SIG-M5 treated with dmso at 0.1 percent for 504 hours (cell line): ENCODE results near the gene SH3GL1.

Source experiments
- DNase-seq: peaks from one replicate; lab custom pipeline; 2025; ENCODE audit not compliant: unreplicated experiment; lab: John Stamatoyannopoulos, UW

SH3GL1 gene

GRCh38 chr19:4431808-4432674, 31.7 kb upstream of the SH3GL1 start:
- peak; percentile 42 for DNase-seq

GRCh38 chr19:4431296-4431695, 30.9 kb upstream of the SH3GL1 start:
- DNase-seq: no peak

DNA sequence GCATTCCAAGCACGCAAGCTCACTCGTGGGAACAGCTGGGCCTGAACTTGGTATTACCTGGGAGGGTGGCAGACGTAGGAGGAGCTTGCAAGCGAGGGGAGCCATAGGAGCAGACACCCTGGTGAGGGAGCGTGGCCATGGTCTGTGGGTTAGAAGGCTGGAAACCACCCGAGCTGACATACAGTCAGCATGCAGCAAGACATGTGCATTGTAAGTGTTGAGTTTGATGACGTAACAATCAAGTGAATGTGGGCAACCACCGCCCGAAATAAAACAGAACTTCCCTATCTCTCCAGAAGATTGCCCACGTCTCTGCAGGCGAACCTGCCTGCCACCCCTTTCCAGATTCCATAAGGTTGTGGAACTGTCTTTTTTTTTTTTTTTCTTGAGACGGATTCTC, 30.4 kb upstream of the SH3GL1 start:
- DNase-seq: peak; percentile 69

- no peak for DNase-seq
Measured at GRCh38 chr19:4429771-4430171, 29.4 kb upstream of the SH3GL1 start.

DNA sequence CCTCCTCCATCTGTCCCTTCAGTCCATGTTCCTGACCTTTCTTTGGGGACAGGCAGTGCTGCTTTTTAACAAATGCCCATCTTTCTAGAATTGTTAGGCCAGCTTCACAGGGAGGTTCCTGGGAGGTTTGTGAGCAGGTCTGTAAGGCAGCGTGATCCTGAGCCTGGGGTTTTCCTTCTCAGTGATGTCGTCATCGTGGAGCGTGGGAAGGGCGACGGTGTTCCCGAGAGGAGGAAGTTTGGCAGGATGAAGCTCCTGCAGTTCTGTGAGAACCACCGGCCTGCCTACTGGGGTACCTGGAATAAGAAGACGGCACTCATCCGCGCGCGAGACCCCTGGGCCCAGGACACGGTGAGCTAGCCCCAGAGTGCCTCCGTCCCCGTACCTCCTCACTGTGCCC, 28.9 kb upstream of the SH3GL1 start:
- no peak for DNase-seq

DNA sequence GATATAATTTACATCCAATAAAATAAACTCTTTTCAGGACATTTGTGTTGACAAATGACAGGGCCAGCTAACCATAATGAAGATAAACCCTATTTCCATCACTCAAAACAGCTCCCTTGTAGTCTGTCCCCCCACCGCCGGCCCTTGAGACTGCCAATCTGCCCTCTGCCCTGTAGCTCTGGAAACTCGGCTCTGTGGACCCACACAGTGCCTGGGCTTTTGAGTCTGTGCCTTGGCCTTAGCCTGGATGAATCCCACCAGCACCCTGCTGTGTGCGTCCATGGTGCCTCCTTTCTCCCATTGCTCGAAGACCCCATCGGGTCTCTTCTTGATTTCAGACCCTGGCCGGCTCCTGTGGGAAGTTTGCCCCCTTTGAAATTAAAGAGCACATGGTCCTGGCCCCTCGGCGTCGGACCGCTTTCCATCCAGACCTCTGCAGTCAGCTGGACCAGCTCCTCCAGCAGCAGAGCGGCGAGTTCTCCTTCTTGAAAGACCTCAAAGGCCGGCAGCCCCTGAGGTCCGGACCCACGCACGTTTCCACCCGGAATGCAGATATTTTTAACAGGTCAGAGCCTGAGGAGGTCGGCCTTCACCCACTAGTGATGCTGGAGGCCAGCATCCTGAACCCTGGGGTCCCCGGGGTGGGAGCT, 28.1 kb upstream of the SH3GL1 start:
- no peak for DNase-seq

- DNase-seq: no peak
Measured at GRCh38 chr19:4425537-4425936, 25.2 kb upstream of the SH3GL1 start.

- DNase-seq: no peak
Measured at GRCh38 chr19:4423416-4424126, 23.2 kb upstream of the SH3GL1 start.

DNA sequence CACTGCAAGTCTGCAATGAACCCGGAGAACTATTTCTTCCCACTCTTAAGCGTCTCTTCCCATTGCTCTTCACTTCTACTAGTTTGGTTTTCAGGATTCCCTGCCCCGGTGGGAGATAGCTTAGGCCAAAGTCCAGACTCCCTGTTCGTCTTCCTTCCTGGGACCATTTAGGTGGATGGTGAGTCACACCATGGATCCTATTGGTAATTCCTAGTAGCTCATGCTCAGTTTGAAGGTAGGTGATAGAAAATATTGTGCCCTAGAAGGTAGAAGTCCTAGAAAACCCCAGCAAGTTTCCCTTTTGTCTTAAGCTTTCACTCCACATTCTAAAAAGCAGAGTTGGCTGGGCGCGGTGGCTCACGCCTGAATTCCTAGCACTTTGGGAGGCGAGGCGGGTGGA, 15.9 kb upstream of the SH3GL1 start:
- no peak for DNase-seq

DNA sequence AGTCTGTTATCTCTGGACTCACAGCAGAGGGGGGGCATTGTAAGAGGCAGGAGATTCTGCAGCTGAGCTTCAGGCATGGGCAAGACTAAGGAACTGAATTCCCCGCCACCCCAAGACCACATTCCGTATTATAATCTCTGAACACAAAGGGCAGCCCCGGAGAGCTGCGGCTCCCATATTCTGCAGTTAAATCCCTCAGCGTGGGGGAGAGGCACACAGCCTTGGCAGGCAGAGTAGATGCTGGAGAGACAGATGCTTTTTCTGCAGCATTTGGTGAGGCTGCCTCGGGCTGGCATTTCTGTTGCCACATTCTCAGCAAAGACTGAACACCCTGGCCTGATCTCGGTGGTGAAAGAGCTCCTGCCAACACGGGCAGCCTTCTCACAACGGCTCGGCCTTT, 15.0 kb upstream of the SH3GL1 start:
- DNase-seq: no peak

GRCh38 chr19:4414800-4415321, 14.5 kb upstream of the SH3GL1 start:
- no peak for DNase-seq

DNA sequence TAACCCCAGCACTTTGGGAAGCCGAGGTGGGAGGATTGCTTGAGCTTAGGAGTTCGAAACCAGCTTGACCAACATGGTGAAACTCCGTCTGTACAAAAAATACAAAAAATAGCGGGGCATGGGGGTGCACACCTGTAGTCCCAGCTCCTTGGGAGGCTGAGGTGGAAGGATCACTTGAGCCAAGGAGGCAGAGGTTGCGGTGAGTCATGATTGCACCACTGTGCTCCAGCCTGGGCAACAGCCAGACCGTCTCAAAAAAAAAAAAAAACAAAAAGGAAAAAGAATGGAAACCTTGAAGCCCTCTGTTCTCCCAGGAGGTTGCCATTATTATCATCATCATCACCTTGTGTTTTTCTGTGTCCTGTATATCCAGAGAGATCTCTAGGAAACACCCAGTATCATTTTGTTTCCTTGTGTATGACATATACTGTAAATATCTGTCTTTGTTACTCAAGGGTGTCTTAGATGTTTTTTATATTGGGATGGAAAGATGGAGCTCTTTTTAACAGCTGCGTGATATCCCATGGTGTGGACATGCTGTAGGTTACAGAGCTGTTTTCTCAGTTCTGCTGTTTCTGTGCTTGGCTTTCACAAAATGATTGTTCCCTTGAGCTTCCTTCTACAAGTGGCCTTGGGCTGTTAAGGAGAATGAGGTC, 13.9 kb upstream of the SH3GL1 start:
- DNase-seq: no peak

GRCh38 chr19:4413588-4413987, 13.2 kb upstream of the SH3GL1 start:
- DNase-seq: no peak

DNA sequence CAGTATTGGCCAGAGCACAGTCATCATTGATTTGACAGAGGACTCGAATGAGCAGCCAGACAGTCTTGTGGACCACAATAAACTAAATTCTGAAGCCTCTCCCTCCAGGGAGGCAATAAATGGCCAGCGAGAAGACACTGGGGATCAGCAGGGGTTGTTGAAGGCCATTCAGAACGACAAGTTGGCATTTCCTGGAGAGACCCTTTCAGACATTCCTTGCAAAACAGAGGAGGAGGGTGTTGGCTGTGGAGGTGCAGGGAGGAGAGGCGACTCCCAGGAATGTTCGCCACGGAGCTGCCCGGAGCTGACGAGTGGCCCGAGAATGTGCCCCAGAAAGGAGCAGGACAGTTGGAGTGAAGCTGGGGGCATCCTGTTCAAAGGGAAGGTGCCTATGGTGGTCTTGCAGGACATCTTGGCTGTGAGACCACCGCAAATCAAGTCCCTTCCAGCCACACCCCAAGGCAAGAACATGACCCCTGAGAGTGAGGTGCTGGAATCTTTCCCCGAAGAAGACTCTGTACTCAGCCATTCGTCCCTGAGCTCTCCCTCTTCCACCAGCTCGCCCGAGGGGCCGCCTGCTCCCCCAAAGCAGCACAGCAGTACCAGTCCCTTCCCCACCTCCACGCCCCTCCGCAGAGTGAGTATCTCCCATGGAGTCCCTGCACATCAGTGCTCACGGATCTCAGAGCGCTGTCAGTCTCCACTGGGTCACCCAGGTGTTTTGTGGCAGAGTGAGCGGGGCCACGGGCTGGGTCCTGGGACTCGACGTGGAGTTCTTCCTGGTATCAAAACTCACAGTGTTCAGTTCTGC, 9.0 kb upstream of the SH3GL1 start:
- DNase-seq: no peak

- DNase-seq: no peak
Measured at GRCh38 chr19:4406626-4407025, 6.3 kb upstream of the SH3GL1 start.

GRCh38 chr19:4405977-4406376, 5.6 kb upstream of the SH3GL1 start:
- no peak for DNase-seq

- DNase-seq: peak; percentile 27
Measured at GRCh38 chr19:4403005-4403761, 2.8 kb upstream of the SH3GL1 start.

- DNase-seq: peak; percentile 99
Measured at GRCh38 chr19:4402171-4403004, 2.0 kb upstream of the SH3GL1 start, which contains the start of gene CHAF1A. Gene CHAF1A, plus strand, starts transcription at chr19:4402640. Its CDS starts 123 bp downstream, at chr19:4402763.

- DNase-seq: no peak
Measured at GRCh38 chr19:4401769-4402170, 1.4 kb upstream of the SH3GL1 start.
